NCI-H2107 treated with DMSO at 0.1 percent for 48 hours (cell line): Measurements from ENCODE around the gene NUP62.

Experiments used
- DNase-seq: peaks from one replicate; lab custom pipeline; 2025; ENCODE audit not compliant: unreplicated experiment; lab: John Stamatoyannopoulos, UW

NUP62 gene

DNA sequence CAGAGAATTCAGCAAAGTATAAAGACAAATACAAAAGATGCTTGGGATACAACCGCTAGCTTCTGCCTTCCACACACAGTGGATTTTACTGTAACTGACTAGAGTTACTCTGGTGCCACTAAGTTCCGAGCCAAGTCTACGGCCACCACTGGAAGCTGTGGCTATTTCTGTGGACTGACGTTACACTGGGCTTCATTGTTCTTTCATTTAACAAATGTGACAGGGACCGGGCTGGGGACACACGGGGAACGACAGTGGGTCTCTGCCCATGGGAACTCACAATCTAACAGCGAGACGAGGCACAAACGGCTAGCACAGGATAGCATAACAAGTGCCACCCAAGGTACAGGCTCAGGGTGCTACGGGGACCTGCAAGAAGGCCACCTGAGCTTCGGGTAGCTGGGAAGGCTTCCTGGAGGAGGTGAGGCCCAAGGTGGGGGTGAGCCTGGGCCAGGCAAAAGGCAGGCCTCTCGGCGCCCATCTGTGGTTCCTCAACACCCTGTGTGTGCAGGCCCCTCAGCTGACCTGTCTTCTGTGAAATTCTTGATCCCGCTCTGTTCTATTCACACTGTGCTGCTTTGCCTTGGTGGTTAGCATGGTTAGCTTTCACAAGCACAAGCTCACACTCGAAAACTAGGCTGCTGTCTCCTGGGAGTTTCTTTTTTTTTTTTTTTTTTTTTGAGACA lies 22.3 kb downstream of the NUP62 start:
- no peak for DNase-seq

- DNase-seq = no peak
Measured at GRCh38 chr19:49904136-49904535, 25.2 kb downstream of the NUP62 start.

DNA sequence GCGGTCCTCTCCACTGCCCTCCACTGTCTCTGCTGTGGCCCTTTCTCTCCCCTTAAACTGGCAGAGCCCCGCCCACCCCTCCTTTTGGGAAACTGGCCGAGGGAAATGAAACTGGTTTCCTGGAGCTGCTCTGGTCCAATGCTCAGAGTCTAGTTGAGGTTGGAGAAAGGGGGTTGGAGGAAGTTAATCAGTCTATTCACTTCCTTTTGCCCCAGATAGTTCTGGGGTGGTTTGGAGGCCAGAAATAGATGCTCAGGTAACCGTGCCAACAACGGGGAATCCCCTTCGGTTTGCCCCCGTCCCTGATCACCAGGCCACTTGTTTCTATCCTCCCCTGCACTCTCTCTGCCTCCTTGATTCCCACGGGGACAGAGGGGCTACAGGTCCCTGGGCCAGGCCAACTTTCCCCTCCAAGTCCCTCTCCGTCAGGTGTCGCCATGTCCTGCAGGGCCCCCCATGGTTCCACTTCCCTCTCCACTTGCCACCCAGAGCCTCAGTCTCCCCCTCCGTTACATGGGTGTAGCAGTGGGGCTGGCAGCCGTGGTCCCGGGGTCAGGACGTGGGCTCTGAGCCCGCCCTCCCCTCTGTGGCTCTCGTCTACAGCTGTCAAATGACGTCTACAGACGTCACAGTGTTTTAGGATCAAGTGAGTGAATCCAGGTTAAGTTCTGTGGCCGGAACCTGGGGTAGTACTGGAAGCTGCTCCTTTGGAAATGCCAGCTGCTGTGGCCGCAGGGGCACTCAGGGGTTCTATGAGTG lies 32.3 kb downstream of the NUP62 start, which contains the start of gene IL4I1:
IL4I1 (minus strand) TSS at position 25 of the 759 bp plus-strand sequence. CDS start 727 bp downstream, outside the sequence.
- DNase-seq = no peak

DNA sequence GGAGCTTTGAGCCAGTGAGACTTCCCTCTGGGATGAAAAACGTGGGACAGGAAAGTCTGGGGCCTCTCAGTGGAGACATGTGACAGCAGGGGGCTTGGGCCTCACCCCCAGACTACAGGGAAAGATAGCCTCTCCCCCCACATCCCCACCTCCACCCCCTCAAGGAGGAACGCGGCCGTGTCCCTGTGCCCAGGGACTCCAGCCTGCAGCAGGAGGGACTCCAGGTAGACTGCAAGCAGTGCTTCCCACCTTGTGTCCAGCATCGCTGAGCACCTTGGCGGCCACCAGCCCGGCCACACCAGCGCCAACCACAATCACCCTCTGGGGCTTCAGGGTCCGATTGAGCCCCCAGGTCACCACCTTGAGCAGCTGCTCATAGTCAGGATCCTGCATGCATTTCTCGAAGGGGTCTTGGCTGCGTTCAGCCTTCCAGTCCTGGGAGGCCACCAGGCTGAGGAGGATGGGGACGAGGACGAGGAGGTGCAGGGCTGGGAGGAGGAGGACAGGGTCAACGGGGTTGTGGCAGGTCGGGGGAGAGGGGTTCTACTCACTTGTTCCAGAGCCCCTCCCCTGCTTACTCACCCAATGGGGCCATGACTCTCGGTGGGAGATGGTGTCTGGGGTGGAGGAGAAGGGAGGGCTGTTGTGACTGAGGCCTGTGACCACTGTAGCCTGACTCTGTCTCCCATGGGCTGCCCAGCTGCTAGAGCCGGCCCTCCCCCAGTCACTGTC lies 33.6 kb downstream of the NUP62 start:
- no peak for DNase-seq

- no peak for DNase-seq
Measured at GRCh38 chr19:49894879-49895565, 34.3 kb downstream of the NUP62 start.

- no peak for DNase-seq
Measured at GRCh38 chr19:49894011-49894664, 35.2 kb downstream of the NUP62 start.

- DNase-seq = no peak
Measured at GRCh38 chr19:49892716-49893115, 36.6 kb downstream of the NUP62 start.

- DNase-seq = no peak
Measured at GRCh38 chr19:49891393-49891792, 37.9 kb downstream of the NUP62 start.

- no peak for DNase-seq
Measured at GRCh38 chr19:49890349-49891311, 38.7 kb downstream of the NUP62 start.

- no peak for DNase-seq
Measured at GRCh38 chr19:49889687-49890348, 39.5 kb downstream of the NUP62 start.

DNA sequence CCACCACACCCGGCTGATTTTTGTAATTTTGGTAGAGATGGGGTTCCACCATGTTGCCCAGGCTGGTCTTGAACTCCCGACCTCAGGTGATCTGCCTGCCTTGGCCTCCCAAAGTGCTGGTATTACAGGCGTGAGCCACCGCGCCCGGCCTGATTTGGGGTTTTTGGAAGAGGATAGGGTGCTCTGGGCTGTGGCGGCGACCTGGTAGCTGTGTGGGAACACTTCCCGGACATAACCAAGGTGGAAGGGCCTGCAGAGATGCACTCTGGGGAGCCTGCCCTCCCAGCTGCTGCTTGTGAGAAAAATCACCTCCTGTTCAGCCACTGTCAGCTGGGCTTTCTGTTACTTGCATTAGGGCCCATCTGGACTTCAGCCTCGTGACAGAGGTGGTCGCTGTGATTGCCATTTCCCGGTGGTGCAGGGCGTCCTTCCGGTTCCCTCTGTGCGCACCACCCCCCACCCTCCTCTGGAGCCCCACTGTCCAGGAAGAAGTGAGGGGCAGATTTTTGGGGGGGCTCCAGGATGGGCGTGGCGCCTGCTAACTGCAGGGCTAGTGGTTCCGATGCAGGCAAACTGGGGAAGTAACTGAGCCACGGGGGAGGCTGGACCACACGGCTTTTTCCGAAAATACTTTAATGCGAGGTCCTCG lies 40.1 kb downstream of the NUP62 start:
- DNase-seq = no peak

GRCh38 chr19:49888510-49888824 lies 40.8 kb downstream of the NUP62 start:
- peak; percentile 44 for DNase-seq

DNA sequence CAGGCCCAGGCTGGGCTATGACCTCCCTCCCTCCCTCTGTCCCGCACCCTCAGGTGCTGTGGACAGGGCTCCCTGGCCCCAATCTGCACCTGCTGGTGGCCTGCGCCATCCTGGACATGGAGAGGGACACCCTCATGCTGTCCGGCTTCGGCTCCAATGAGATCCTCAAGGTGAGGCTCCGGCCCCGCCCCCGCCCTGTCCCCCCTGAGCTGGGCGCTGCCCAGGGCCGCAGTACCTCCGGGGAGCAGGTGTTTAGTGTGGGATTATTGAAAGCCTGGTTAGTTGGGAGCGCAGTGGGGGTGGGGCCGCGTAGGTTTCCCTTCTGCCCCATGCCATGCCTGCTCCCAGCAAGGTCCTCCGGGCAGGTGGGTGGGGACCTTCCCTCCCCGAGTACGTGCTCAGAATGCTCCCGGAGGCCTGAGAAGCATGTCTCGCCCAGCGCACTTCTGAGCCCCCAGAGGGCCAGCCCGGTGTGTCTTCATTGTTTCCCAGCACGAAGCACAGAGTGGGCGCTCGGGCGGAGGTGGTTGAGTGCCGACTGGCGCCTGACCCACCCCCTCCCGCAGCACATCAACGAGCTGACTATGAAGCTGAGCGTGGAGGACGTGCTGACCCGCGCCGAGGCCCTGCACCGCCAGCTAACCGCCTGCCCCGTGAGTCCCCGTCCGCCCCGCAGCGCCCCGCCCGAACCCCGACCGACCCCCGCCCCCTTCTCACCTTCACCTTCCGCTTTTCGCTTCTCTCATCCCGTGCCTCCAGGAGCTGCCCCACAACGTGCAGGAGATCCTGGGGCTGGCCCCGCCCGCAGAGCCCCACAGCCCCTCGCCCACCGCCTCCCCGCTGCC lies 41.4 kb downstream of the NUP62 start:
- DNase-seq = peak; percentile 72

DNA sequence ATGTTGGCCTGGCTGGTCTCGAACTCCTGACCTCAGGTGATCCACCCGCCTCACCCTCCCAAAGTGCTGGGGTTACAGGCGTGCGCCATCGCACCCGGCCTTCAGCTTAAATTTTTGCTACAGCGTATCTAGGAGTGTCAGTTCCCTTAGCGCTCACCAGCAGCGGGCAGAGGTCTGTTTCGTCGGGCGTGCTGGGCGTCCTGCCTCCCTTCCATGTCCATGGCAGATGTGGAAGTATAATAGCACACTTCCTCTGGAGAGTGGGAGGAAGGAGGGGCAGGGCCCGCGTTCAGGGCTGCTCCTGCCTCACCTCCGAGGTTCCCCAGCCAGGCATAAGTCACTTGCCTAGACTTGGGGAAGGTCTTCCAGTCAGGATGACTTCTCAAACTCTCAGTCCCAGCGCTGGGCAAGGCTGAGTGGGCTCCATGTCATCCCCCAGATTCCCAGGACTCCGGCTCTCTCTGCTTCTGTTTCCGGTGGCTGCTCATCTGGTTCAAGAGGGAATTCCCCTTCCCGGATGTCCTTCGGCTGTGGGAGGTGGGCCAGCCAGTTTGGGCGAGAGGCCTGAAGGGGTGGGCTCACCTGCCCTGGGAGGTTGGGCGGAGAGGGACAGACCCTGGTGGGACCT lies 42.2 kb downstream of the NUP62 start:
- DNase-seq = no peak

DNA sequence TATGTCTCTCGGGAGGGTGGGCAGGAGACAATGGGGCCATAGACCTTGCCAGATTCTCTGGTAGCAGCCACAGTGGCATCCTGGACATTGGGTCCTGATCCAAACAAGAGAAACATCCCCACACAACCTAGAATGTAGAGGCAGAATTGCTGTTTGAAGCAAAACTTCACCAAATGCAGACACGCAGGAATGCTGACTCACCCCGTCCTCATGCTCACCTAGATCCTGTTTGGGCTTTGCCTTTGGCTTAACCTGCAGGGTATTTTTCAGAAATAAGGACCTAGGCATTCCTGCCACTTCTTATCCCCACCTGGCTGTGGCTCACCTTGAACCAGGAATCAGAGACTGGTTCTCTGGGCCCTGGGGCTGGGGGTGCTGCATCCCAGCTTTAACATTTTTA lies 44.5 kb downstream of the NUP62 start:
- no peak for DNase-seq

DNA sequence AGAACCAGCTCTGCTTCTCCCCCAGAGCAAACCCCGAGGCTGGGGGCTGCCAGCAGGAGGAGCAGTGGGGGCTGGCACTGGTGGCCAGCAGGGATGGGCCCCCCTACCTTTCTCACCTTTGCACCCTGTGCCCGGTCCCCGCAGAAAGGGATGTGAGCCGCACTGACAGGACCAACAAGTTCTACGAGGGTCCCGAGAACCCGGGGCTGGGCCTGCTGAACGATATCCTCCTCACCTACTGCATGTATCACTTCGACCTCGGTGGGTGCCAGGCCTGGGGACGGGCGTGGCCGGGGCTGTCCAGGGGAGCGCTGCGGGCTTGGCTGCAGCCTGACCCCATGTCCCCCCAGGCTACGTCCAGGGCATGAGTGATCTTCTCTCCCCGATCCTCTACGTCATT lies 45.2 kb downstream of the NUP62 start:
- no peak for DNase-seq

DNA sequence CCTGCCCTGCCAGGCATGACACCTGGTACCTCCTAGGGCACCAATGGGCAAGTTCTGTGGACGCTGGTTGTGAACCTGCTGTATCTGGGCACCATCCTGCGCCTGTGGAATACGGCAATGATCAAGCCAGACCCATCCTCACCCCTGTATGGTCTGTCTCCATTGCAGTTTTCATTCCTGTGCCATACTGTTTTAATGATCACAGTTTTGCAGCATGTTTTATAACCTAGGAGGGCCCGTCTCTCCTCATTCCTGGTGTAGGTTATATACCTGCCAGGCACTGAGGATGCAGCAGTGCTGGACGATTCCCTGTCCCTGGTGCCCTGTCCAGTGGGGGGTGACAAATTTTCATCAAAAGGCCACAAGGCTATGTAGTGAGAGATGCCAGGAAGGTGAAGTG lies 46.2 kb downstream of the NUP62 start:
- no peak for DNase-seq
